ENCODE data around the gene PRKAR2B. TPM values are rescaled to one million over a fixed set of nuclear protein-coding genes. Genes with fewer than 3 reads are reported as not detected.

Gene PRKAR2B
- polyA plus RNA-seq, 3 donors = 2.5 to 5.6 (median 3.5) TPM

- H3K4me1 Mint-ChIP-seq = no peaks in the 10 kb centered on the region
- peak overlapping the region in 1 of 7 donors; percentile 38 for H3K27ac Mint-ChIP-seq
- H3K4me2 ChIP-seq (replicated peaks; ENCODE audit: extremely low read depth, low read length, poor library complexity, severe bottlenecking) = no peak overlapping the region
- no peak overlapping the region for H2AFZ ChIP-seq (ENCODE audit: insufficient read depth, low read depth, low read length, poor library complexity, severe bottlenecking)
- no peaks in the 10 kb centered on the region for H3K9me3 Mint-ChIP-seq
- no peaks in the 10 kb centered on the region for H3K4me1 ChIP-seq (ENCODE audit: control insufficient read depth in 1 of 2, insufficient read depth in 2 of 2, low read length in 2 of 2)
- intact Hi-C loops (cut with micrococcal nuclease) = no loop called here
- H3K9ac ChIP-seq (ENCODE audit: insufficient read depth, low read length, poor library complexity, severe bottlenecking) = no peak overlapping the region
- H3K27ac ChIP-seq (ENCODE audit: low read depth in 1 of 2, low read length in 2 of 2) = no peak overlapping the region
- H3K36me3 Mint-ChIP-seq = peaks cover 26 to 41% of the 10 kb centered on the region in 2 donors
- TF ChIP-seq CTCF (IDR thresholded peaks at IDR 0.05) = no peak
- no peaks in the 10 kb centered on the region for H3K79me2 ChIP-seq (ENCODE audit: insufficient read depth, low read length)
- H3K4me3 ChIP-seq (replicated peaks in 1 of 3; ENCODE audit: low read depth in 2 of 3, low read length in 3 of 3) = no peak overlapping the region
- H3K4me3 Mint-ChIP-seq = no peak overlapping the region
- 100% methylated on average over 7 of the region's 7 CpGs for WGBS (ENCODE audit: insufficient coverage)
- H3K27me3 ChIP-seq (ENCODE audit: control insufficient read depth in 2 of 2, insufficient read depth in 2 of 2, low read length in 2 of 2) = no peaks in the 10 kb centered on the region
- DNase-seq = no peak
- H4K20me1 ChIP-seq (ENCODE audit: insufficient read depth, low read length) = no peaks in the 10 kb centered on the region
- no peaks in the 10 kb centered on the region for H3K9me3 ChIP-seq (replicated peaks in 1 of 2; ENCODE audit: control insufficient read depth in 1 of 2, insufficient read depth in 1 of 2, low read length in 2 of 2)
- peaks cover 4 to 31% of the 10 kb centered on the region in 2 donors for H3K36me3 ChIP-seq (replicated peaks in 1 of 2; ENCODE audit: control insufficient read depth in 1 of 2, insufficient read depth in 2 of 2, low read length in 2 of 2)
- H3K27me3 Mint-ChIP-seq (ENCODE audit: low read depth in 3 of 3) = no peaks in the 10 kb centered on the region
These were observed 112.6 kb downstream of the PRKAR2B start for GRCh38 chr7:107157091-107157490.

GRCh38 chr7:107158028-107158427 is 113.5 kb downstream of the PRKAR2B start:
- no peaks in the 10 kb centered on the region for H3K4me1 Mint-ChIP-seq
- intact Hi-C loops (cut with micrococcal nuclease) = no loop called here
- no peaks in the 10 kb centered on the region for H3K9me3 ChIP-seq (replicated peaks in 1 of 2; ENCODE audit: control insufficient read depth in 1 of 2, insufficient read depth in 1 of 2, low read length in 2 of 2)
- no peak for DNase-seq
- no peak for TF ChIP-seq CTCF (IDR thresholded peaks at IDR 0.05)
- no peak overlapping the region for H3K27ac Mint-ChIP-seq
- H3K9ac ChIP-seq (ENCODE audit: insufficient read depth, low read length, poor library complexity, severe bottlenecking) = no peak overlapping the region
- H3K4me2 ChIP-seq (replicated peaks; ENCODE audit: extremely low read depth, low read length, poor library complexity, severe bottlenecking) = no peak overlapping the region
- peaks cover 4 to 31% of the 10 kb centered on the region in 2 donors for H3K36me3 ChIP-seq (replicated peaks in 1 of 2; ENCODE audit: control insufficient read depth in 1 of 2, insufficient read depth in 2 of 2, low read length in 2 of 2)
- H3K9me3 Mint-ChIP-seq = no peaks in the 10 kb centered on the region
- no peak overlapping the region for H3K4me3 ChIP-seq (replicated peaks in 1 of 3; ENCODE audit: low read depth in 2 of 3, low read length in 3 of 3)
- H3K4me3 Mint-ChIP-seq = no peak overlapping the region
- no peaks in the 10 kb centered on the region for H3K27me3 Mint-ChIP-seq (ENCODE audit: low read depth in 3 of 3)
- no peak overlapping the region for H3K27ac ChIP-seq (ENCODE audit: low read depth in 1 of 2, low read length in 2 of 2)
- no peak overlapping the region for H2AFZ ChIP-seq (ENCODE audit: insufficient read depth, low read depth, low read length, poor library complexity, severe bottlenecking)
- H4K20me1 ChIP-seq (ENCODE audit: insufficient read depth, low read length) = no peaks in the 10 kb centered on the region
- H3K36me3 Mint-ChIP-seq = peaks cover 26 to 37% of the 10 kb centered on the region in 2 donors
- no peaks in the 10 kb centered on the region for H3K79me2 ChIP-seq (ENCODE audit: insufficient read depth, low read length)
- WGBS (ENCODE audit: insufficient coverage) = 86% methylated on average over 1 of the region's 2 CpGs
- no peaks in the 10 kb centered on the region for H3K4me1 ChIP-seq (ENCODE audit: control insufficient read depth in 1 of 2, insufficient read depth in 2 of 2, low read length in 2 of 2)
- H3K27me3 ChIP-seq (ENCODE audit: control insufficient read depth in 2 of 2, insufficient read depth in 2 of 2, low read length in 2 of 2) = no peaks in the 10 kb centered on the region

Measured in CD14-positive monocyte (primary cell).